Islet precursor cell (in vitro differentiated cells): ENCODE results near the gene NUP62CL.

ENCODE experiments used
- DNase-seq: peaks from one replicate; pipeline ENCODE4 v3.0.0-alpha.2; 2018

Gene NUP62CL

DNA sequence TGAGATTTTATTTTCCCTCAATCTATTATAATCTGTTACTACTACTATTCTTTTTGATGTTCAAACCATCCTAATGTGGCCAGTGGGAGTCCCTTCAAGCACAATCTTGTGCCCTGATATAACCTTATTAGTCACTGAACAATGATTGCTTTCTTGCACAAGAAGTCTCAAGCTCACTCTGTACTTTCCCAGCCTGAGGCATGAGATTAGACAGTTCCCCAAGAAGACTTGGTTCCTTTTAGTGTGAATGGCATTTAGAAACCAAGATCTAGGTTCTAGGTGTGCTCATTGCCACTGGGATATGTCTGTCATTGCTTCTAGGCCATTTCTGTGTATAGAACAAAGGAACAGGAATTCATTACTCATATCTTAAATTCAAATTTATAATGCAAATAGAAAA lies 59.6 kb downstream of the NUP62CL start:
- no peak for DNase-seq

DNA sequence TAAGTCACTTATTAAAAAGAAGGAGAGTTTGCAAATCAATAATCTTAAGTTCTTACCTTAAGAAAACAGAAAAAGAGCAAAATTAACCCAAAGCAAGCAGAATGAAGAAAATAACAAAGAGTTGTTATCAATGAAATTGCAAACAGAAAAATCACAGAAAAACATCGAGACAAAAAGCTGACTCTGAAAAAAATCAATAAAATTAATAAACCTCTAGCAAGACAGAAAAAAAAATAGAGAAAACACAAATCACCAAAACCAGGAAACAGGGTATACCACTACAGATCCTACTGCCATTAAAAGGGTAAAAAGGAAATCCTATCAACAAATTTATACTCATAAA lies 70.3 kb downstream of the NUP62CL start:
- DNase-seq = no peak

DNA sequence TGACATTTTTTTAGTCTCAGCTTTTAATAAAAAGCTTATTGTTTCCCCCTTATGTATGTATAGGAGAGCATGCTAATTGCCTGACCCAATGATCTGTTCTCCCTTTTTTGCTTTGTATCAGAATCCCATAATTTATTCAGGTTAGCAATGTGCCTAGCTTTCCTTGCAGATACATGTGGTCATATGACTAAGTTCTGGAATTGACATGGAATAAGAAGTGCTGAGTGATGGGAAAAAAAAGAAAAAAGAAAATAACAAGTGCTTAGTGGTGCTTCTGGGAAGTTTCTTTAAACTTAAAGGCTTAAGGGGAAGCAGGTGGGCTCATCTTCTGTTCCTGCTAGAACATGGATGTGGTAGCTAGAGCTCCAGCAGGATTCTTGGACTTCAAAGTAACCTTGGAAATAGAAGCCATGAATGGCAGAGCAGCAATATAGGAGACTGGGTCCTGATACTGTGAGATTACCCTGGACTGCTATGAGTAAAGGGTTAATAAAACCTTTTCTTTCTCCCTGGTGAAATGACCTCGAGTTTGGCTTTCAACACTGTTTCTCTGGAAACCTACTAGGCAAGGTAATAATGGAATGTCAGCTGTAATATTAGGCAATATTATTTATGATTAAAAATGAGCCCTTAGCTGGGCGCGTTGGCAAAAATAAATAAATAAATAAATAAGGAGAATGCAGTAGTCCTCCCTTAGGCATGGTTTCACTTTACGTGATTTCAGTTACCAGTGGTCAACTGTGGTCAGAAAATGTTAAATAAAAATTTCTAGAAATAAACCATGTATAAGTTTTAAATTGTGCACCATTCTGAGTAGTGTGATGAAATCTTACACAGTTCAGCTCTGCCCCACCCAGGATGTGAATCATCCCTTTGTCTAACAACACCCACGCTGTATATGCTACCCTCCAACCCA lies 70.9 kb downstream of the NUP62CL start:
- no peak for DNase-seq

DNA sequence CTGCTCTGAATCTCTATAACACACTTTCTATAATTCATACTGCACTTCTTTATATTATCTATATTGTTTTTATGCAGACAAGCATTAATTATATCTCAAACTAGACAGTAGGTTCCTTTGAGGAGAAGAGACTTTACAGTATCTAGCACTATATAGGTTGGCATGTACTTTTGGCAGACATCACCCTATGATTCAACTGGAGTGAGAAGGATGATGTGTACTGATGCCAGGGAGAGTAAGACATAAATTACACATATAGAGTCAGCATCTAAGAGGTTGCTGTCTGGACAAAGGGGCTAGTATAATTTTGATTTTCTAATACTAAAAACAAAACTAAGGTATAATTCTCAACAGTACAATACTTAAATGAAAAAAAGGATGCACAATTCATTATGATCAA lies 82.5 kb downstream of the NUP62CL start:
- DNase-seq = no peak

DNA sequence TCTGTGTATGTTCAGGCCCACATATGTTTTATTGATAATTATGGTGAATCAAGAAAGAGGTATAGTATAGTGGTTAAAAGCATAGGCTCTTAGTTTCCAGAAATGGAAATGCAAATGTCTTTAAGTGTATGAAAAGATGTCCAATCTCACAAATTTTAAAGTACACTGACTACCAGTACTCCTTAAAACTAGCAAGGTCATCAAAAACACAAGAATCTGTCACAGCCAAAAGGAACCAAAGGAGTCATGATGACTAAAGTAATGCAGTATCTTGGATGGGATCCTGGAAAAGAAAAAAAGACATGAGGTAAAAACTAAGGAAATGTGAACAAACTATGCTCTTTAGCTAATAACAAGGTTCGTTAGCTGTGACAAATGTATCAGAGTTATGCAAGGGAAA lies 87.0 kb downstream of the NUP62CL start:
- no peak for DNase-seq

DNA sequence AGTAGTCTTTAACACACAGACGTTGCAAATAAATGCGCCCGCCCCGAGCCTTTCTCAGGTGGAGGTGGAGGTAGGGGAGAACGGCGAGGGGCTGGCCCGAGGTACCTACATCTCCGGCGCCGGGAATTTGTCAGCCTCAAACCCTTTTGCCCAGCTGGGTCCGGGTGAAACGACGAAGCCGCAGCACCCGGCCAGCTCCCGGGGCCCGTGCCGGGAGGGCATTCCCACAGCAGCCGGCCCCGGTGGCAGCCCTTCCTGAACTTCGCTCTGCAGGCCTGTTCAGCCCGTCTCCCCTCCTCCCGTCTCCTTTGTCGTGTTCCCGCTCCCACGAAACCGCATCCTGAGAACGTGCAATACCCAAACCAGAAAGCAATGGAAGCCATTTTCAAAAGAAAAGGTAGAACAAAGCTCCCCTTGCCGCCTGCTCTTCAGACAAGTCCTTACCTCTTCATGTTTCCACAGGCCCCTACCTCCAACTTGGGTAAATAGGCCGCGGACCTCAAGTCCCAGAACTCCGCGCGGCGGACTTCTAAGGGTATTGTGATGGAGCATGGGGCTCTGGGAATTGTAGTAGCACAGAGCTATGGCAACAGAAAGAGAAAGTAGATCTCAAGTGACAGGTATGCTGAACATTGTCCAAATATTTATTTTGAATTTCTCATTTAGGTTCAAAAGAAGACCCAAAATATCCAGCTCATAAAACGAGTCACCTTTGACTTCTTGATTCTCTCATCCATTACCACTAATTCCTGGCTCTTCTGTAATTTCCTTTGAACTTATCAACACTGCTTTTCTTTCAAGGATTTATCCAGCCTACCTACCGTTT lies 87.7 kb downstream of the NUP62CL start, which contains the start of gene RBM41:
TSS of gene RBM41 (minus strand) at position 501 of the 826 bp plus-strand sequence. CDS start at position 452, 49 bp downstream.
- DNase-seq = peak; percentile 79

DNA sequence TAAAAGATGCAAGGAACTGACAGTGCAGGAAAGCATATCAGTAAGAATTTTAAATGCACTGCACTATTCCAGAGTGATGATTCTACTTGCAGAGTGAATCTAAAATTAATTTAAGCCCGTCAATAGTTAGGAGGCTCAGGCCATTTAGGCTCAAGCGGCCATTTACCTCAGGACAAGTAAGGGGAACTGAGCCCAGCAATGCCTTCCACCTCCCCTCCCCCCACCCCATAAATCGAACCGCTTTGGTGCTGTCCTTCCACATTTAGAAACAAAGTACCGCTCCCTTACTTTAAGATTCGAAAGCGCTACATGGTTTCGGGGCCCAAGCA lies 88.3 kb downstream of the NUP62CL start:
- no peak for DNase-seq

DNA sequence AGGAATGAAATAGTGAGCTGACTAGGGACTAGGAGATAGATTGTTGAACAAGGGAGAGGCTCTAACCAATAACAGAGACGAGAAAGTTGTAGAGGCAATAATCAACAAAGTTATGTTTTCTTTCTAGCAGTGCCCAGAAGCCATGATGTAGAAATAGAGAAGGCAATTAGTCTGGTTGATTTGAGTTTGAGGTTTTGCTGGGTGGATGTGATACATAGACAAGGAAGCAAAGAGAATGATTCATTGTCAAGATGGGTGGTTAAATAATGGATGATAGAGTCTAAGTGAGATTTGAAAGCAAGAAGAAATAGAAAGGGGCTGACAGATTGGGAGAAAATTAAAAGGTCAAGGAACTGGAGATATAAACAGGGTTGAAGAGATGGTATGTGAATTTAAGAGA lies 98.8 kb downstream of the NUP62CL start:
- no peak for DNase-seq

DNA sequence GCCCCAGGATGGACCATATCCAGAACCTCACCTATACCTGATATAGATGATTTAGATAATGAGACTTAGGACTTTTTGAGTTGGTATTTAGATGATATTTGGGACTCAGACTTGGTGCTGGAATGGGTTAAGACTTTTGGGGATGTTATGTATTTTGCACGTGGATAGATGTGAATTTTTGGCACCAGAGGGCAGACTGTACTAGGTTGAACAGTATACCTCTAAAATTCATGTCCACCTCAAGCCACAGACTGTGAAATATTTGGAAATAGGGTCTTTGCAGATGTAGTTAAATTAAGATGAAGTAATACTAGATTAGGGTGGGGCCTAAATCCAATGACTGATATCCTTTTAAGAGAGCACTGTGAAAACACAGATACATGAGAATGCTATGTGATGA lies 103.3 kb downstream of the NUP62CL start:
- no peak for DNase-seq

DNA sequence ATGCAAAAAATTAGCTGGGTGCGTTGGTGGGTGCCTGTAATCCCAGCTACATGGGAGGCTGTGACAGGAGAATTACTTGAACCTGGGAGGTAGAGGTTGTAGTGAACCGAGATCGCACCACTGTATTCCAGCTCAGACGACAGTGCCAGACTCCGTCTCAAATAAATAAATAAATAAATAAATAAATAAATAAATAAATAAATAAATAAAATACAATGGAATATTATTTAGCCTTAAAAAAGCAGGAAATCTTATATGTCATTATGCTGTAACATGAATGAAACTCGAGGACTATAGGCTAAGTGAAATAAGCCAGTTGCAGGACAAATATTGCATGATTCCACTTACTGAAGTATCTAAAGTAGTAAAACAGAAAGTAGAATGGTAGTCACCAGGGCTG lies 130.1 kb downstream of the NUP62CL start:
- no peak for DNase-seq
